Measurements from ENCODE around the gene THSD8.

DNA sequence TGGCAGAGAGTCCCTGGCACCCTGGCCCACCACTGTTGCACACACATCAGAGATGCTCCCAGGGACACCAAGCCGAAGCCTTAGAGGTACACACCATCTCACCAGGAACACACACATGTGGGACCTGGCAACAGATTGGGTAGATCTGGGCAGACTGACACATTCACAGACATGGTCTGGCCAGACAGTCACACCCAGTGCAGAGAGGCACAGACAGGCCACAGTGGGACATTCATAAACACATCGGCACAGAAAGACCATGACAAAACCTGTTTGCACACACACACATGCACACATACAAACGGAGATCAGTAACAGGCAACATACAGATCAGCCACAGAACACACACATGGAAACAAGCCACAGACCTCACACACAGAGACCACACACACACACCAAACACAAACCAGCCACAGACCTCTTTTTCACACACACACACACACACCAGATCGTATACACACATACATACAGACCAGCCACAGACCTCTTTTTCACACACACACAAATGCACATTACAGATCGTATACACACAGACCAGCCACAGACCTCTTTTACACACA is 16.9 kb upstream of the THSD8 start:
- TF ChIP-seq, protein P1, sequence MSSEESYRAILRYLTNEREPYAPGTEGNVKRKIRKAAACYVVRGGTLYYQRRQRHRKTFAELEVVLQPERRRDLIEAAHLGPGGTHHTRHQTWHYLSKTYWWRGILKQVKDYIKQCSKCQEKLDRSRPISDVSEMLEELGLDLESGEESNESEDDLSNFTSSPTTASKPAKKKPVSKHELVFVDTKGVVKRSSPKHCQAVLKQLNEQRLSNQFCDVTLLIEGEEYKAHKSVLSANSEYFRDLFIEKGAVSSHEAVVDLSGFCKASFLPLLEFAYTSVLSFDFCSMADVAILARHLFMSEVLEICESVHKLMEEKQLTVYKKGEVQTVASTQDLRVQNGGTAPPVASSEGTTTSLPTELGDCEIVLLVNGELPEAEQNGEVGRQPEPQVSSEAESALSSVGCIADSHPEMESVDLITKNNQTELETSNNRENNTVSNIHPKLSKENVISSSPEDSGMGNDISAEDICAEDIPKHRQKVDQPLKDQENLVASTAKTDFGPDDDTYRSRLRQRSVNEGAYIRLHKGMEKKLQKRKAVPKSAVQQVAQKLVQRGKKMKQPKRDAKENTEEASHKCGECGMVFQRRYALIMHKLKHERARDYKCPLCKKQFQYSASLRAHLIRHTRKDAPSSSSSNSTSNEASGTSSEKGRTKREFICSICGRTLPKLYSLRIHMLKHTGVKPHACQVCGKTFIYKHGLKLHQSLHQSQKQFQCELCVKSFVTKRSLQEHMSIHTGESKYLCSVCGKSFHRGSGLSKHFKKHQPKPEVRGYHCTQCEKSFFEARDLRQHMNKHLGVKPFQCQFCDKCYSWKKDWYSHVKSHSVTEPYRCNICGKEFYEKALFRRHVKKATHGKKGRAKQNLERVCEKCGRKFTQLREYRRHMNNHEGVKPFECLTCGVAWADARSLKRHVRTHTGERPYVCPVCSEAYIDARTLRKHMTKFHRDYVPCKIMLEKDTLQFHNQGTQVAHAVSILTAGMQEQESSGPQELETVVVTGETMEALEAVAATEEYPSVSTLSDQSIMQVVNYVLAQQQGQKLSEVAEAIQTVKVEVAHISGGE (tag by site-specific recombination; conservative IDR thresholded peaks at IDR 0.05; ENCODE audit: low read depth): no peak
- TF ChIP-seq, protein P2, sequence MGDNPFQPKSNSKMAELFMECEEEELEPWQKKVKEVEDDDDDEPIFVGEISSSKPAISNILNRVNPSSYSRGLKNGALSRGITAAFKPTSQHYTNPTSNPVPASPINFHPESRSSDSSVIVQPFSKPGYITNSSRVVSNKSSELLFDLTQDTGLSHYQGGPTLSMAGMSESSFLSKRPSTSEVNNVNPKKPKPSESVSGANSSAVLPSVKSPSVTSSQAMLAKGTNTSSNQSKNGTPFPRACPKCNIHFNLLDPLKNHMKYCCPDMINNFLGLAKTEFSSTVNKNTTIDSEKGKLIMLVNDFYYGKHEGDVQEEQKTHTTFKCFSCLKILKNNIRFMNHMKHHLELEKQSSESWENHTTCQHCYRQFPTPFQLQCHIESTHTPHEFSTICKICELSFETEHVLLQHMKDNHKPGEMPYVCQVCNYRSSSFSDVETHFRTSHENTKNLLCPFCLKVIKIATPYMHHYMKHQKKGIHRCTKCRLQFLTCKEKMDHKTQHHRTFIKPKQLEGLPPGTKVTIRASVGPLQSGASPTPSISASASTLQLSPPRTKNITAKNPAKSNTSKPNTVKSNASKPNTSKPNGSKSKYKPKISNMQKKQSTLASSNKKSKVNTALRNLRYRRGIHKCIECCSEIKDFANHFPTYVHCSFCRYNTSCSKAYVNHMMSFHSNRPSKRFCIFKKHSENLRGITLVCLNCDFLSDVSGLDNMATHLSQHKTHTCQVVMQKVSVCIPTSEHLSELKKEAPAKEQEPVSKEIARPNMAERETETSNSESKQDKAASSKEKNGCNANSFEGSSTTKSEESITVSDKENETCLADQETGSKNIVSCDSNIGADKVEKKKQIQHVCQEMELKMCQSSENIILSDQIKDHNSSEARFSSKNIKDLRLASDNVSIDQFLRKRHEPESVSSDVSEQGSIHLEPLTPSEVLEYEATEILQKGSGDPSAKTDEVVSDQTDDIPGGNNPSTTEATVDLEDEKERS (tag by site-specific recombination; IDR thresholded peaks at IDR 0.05): no peak
- TF ChIP-seq ZNF670 (tag by site-specific recombination; IDR thresholded peaks at IDR 0.05; ENCODE audit: low read depth) (no peak), ZBTB8A (tag by site-specific recombination; IDR thresholded peaks at IDR 0.05) (no peak), ZNF324 (tag by site-specific recombination; IDR thresholded peaks at IDR 0.05) (no peak), ZNF571 (tag by site-specific recombination; IDR thresholded peaks at IDR 0.05) (no peak), IKZF3 (tag by site-specific recombination; IDR thresholded peaks at IDR 0.05) (no peak), ZXDB (tag by site-specific recombination; IDR thresholded peaks at IDR 0.05) (no peak)
- TF ChIP-seq, protein P3, sequence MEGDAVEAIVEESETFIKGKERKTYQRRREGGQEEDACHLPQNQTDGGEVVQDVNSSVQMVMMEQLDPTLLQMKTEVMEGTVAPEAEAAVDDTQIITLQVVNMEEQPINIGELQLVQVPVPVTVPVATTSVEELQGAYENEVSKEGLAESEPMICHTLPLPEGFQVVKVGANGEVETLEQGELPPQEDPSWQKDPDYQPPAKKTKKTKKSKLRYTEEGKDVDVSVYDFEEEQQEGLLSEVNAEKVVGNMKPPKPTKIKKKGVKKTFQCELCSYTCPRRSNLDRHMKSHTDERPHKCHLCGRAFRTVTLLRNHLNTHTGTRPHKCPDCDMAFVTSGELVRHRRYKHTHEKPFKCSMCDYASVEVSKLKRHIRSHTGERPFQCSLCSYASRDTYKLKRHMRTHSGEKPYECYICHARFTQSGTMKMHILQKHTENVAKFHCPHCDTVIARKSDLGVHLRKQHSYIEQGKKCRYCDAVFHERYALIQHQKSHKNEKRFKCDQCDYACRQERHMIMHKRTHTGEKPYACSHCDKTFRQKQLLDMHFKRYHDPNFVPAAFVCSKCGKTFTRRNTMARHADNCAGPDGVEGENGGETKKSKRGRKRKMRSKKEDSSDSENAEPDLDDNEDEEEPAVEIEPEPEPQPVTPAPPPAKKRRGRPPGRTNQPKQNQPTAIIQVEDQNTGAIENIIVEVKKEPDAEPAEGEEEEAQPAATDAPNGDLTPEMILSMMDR (tag by site-specific recombination; IDR thresholded peaks at IDR 0.05): no peak
- TF ChIP-seq, protein P4, sequence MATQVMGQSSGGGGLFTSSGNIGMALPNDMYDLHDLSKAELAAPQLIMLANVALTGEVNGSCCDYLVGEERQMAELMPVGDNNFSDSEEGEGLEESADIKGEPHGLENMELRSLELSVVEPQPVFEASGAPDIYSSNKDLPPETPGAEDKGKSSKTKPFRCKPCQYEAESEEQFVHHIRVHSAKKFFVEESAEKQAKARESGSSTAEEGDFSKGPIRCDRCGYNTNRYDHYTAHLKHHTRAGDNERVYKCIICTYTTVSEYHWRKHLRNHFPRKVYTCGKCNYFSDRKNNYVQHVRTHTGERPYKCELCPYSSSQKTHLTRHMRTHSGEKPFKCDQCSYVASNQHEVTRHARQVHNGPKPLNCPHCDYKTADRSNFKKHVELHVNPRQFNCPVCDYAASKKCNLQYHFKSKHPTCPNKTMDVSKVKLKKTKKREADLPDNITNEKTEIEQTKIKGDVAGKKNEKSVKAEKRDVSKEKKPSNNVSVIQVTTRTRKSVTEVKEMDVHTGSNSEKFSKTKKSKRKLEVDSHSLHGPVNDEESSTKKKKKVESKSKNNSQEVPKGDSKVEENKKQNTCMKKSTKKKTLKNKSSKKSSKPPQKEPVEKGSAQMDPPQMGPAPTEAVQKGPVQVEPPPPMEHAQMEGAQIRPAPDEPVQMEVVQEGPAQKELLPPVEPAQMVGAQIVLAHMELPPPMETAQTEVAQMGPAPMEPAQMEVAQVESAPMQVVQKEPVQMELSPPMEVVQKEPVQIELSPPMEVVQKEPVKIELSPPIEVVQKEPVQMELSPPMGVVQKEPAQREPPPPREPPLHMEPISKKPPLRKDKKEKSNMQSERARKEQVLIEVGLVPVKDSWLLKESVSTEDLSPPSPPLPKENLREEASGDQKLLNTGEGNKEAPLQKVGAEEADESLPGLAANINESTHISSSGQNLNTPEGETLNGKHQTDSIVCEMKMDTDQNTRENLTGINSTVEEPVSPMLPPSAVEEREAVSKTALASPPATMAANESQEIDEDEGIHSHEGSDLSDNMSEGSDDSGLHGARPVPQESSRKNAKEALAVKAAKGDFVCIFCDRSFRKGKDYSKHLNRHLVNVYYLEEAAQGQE (tag by site-specific recombination; IDR thresholded peaks at IDR 0.05): no peak
